ENCODE results near the gene SLC2A10.

The SLC2A10 gene

DNA sequence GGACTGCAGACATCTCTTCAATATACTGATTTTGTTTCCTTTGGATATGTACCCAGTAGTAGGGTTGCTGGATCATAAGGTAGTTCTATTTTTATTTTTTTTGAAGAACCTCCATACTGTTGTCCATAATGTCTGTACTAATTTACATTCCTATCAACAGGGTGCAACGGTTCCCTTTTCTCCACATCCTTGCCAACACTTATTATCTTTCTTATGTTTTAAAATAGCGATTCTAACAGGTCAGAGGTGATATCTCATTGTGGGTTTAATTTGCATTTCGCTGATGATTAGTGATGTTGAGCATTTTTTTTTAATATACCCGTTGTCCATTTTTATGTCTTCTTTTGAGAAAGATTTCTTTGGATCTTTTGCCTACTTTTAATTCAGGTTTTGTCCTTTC is 18.3 kb upstream of the SLC2A10 start:
- Mint-ChIP-seq H3K4me1 (peaks cover 34% of the 10 kb centered on the region), H3K4me3 (no peak overlapping the region), H3K27me3 (no peaks in the 10 kb centered on the region), H3K27ac (no peak overlapping the region), H3K36me3 (peaks cover 2% of the 10 kb centered on the region), H3K9me3 (no peaks in the 10 kb centered on the region)

DNA sequence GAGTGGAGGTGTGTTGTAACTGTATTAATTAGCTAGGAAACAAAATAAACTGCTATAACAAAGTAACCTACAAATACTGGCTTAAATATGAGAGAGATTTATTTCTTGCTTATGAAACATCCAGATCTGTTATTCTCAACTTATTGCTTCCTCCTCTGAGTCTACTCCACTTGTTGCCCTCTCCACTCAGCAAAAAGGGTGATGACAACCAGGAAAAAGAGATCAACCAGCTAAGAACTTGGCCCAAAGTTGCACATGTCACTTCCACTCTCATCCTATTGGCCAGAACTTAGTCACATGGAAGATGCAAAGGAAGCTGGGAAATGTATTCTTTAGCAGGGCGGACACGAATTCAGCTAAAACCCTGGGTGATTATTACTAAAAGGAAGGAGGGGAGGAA is 15.0 kb upstream of the SLC2A10 start:
- Mint-ChIP-seq H3K27me3 (peaks cover 6% of the 10 kb centered on the region), H3K9me3 (no peaks in the 10 kb centered on the region), H3K27ac (no peak overlapping the region), H3K4me3 (no peak overlapping the region), H3K4me1 (peaks cover 13% of the 10 kb centered on the region), H3K36me3 (no peaks in the 10 kb centered on the region)

DNA sequence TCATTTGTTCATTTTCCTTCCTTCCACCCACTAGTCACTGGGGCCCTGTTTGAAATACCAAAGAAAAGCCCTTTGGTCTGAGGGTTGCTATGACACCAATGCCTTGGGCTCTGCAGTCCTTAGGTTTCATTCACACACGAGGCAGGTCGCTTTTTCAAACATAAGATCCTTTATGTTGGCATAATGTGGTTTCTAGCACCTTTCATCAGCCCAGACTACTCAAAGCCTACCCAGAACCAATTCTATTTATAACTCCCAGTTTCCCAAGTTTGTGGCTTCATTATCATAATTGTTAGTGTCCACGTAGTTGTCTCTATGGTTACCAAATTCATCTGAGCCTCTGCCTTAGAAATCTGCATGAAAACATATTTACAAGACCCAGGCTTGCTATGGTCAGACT is 13.6 kb upstream of the SLC2A10 start:
- H3K36me3 Mint-ChIP-seq = no peaks in the 10 kb centered on the region
- peaks cover 13% of the 10 kb centered on the region for H3K27me3 Mint-ChIP-seq
- no peaks in the 10 kb centered on the region for H3K9me3 Mint-ChIP-seq
- peaks cover 6% of the 10 kb centered on the region for H3K4me1 Mint-ChIP-seq
- no peak overlapping the region for H3K4me3 Mint-ChIP-seq
- H3K27ac Mint-ChIP-seq = no peak overlapping the region

DNA sequence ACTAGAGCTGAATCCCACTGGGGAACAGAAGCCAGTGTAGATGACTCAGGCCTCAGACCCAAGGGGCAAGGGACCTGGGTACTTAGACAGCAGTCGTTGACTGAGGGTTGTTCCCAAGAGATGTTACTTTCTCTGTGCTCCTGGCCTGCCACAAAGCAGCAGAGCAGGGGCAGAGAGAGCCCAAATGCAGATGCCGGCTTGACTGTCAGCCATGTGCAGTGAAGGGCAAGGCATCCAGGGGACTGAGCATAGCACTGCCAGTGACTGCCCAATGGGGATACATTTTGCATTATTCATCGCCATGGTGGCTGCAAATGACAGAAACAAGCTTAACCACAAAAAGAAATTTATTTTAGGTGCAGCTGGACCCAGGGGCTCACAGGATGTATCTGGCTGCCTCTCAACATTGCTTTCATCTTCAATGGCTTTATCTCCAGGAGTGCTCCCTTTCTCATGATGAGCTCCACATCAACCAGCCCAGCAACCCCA is 12.6 kb upstream of the SLC2A10 start:
- Mint-ChIP-seq H3K27ac (no peak overlapping the region), H3K36me3 (no peaks in the 10 kb centered on the region), H3K27me3 (peaks cover 14% of the 10 kb centered on the region), H3K4me3 (no peak overlapping the region), H3K9me3 (no peaks in the 10 kb centered on the region), H3K4me1 (peaks cover 6% of the 10 kb centered on the region)

DNA sequence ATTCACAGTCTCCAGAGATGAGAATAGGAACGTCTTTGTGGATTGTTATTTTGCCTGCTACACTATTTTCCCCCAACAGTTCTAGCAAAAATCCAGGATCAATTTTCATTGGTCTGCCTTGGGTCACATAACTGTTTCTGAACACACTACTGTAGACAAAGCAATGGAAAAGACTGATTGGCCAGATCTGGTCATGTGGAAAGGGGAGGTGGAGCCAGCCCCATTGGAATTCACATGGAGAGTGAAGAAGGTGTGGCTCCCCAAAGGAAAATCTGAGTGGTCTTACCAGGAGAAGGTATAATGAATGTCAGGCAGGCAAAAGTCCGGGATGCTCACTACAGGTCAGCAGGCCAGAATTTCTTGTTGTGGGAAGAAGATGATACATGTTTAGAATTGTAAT is 10.7 kb upstream of the SLC2A10 start:
- Mint-ChIP-seq H3K9me3 (no peaks in the 10 kb centered on the region), H3K27ac (no peak overlapping the region), H3K27me3 (peaks cover 16% of the 10 kb centered on the region), H3K4me3 (no peak overlapping the region), H3K36me3 (no peaks in the 10 kb centered on the region), H3K4me1 (peaks cover 6% of the 10 kb centered on the region)

DNA sequence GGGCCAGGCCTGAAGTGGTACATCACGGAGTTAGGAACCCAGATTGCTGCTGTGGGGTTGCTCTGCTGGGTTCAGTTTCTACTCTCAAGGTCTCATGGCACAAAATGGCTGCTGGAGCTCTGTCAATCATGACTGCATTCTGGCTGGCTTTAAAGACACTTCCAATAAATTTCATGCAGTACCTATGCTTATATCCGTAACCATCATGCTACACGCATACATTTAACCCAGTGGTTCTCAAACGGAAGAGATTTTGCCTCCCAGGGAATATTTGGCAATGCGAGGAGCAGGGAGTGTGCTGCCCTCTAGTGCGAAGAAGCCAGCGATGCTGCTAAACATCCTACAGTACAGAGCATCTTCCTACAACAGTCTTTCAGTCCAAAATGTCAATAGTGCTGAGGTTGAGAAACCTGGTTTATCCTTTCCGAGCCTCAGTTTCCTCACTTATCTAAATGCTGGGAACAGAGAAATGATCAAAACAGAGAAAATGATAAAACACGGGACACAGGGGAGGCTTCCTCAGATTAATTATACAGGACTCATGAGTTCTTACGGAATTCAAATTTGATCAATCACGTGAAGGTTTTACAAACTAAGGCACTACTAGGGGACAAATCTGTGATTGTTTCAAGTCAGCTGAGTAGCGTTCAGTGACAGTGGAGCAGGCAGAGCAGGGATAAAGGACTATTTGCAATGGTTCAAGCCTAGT is 9.6 kb upstream of the SLC2A10 start:
- no peaks in the 10 kb centered on the region for H3K36me3 Mint-ChIP-seq
- H3K4me3 Mint-ChIP-seq = no peak overlapping the region
- peaks cover under 1% of the 10 kb centered on the region for H3K4me1 Mint-ChIP-seq
- no peak overlapping the region for H3K27ac Mint-ChIP-seq
- peaks cover 21% of the 10 kb centered on the region for H3K27me3 Mint-ChIP-seq
- no peaks in the 10 kb centered on the region for H3K9me3 Mint-ChIP-seq

DNA sequence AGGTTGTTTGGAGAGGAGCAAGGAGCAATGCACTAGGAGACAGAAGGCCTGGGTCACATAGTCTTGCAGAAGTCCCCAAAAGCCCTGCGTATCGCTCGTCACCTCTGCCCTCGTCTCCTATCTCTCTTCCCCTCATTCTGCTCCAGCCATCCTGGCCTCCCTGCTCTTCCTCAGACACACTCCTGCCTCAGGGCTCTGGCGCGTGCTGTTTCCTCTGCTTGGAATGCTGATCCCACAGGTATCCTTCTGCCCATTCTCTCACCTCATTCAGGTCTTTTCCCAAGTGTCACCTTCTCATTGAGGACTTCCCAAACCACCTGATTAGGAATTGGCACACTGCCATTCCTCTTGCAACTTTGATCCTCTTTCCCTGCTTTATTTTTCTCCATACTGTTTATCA is 9.0 kb upstream of the SLC2A10 start:
- H3K4me1 Mint-ChIP-seq = no peaks in the 10 kb centered on the region
- H3K36me3 Mint-ChIP-seq = no peaks in the 10 kb centered on the region
- no peaks in the 10 kb centered on the region for H3K9me3 Mint-ChIP-seq
- no peak overlapping the region for H3K4me3 Mint-ChIP-seq
- peaks cover 22% of the 10 kb centered on the region for H3K27me3 Mint-ChIP-seq
- H3K27ac Mint-ChIP-seq = no peak overlapping the region

DNA sequence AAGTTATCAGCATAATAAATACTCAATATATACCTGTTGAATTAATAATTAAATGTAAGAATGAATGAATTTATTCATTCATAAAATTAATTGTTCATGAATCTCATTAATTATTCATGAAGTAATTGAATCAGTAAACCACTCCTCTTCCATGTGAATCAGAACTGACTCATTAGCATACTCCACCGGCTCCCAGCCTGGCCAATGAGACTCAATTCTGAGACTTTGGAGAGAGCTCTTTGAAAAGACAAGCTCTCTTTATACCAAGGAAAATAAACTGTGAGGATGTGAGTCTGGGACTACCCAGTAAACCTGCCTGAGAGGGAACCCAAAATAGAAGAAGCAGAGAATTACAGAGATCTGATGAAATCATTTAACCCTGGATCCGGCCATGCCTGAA is 8.4 kb upstream of the SLC2A10 start:
- H3K36me3 Mint-ChIP-seq = no peaks in the 10 kb centered on the region
- H3K9me3 Mint-ChIP-seq = no peaks in the 10 kb centered on the region

DNA sequence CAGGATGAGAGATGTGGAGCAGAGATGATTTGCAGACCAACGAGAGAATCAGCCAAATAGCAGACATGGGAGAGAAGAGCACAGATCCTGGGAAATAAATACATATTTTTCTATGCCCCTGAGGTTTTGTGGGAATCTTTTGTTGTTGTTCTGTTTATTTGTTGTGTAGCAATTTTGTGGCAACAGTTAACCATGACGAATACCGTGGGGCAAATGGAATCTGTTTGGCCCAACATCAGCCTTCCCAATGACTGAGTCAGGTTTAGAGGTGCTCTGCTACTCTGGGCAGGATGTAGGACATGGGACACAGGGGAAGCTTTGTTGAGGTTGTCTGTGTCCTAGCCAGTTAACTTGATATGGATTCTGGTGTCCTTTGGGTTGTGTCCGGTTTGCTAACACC is 7.9 kb upstream of the SLC2A10 start:
- Mint-ChIP-seq H3K4me3 (no peak overlapping the region), H3K27ac (no peak overlapping the region)

More for the DNA sequence above, 8.4 kb upstream of the SLC2A10 start:
- Mint-ChIP-seq H3K27ac (no peak overlapping the region), H3K4me1 (no peaks in the 10 kb centered on the region), H3K4me3 (no peak overlapping the region), H3K27me3 (peaks cover 23% of the 10 kb centered on the region)

DNA sequence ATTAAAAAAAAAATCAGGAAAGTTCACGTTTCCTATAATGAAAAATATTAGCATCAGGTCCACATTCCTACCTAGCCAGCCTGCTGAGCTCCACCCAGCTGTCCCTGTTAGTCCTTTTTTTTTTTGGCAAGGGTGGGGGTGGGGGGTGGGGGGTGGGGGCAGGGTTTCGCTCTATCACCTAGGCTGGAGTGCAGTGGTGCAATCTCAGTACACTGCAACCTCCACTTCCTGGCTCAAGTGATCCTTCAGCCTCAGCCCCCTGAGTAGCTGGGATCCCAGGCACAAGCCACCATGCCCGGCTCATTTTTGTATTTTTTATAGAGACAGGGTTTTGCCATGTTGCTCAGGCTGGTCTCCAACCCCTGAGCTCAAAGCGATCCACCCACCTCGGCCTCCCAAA is 7.5 kb upstream of the SLC2A10 start:
- H3K36me3 Mint-ChIP-seq = no peaks in the 10 kb centered on the region
- no peaks in the 10 kb centered on the region for H3K9me3 Mint-ChIP-seq
- no peak overlapping the region for H3K27ac Mint-ChIP-seq
- H3K4me3 Mint-ChIP-seq = no peak overlapping the region
- H3K27me3 Mint-ChIP-seq = peaks cover 27% of the 10 kb centered on the region
- no peaks in the 10 kb centered on the region for H3K4me1 Mint-ChIP-seq

More for the DNA sequence above, 7.9 kb upstream of the SLC2A10 start:
- Mint-ChIP-seq H3K27me3 (peaks cover 24% of the 10 kb centered on the region), H3K9me3 (no peaks in the 10 kb centered on the region), H3K36me3 (no peaks in the 10 kb centered on the region), H3K4me1 (no peaks in the 10 kb centered on the region)

DNA sequence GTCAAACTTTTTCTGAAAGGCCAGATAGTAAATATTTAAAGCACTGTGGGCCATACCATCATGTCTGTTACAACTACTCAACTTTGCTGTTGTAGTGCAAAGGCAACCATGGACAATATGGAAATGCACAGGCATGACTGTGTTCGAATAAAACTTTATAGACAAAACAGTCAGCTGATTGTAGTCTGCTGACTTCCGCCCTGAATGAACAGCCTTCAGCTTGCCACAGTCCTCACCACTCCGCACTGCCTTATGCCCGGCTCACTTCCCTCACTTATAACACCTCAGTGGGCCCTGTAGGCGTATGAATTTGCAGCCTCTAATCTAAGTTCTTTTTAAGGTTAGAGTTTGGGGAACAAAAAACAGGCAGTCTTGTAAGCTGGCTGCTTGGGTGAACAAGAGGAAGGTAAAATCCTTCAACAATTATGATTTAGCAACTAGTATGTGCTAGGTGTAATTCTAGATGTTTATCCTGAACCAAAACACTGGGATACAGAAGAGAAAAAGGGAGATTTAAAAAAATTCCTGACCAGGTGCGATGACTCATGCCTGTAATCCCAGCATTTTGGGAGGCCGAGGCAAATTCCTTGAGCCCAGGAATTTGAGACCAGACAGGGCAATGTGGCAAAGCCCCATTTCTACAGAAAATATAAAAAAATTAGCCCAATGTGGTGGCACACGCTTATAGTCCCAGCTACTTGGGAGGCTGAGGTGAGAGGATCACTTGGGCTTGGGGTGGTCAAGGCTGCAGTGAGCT is 6.8 kb upstream of the SLC2A10 start:
- Mint-ChIP-seq H3K4me3 (no peak overlapping the region), H3K27me3 (peaks cover 29% of the 10 kb centered on the region), H3K27ac (no peak overlapping the region), H3K4me1 (no peaks in the 10 kb centered on the region), H3K9me3 (no peaks in the 10 kb centered on the region), H3K36me3 (no peaks in the 10 kb centered on the region)

DNA sequence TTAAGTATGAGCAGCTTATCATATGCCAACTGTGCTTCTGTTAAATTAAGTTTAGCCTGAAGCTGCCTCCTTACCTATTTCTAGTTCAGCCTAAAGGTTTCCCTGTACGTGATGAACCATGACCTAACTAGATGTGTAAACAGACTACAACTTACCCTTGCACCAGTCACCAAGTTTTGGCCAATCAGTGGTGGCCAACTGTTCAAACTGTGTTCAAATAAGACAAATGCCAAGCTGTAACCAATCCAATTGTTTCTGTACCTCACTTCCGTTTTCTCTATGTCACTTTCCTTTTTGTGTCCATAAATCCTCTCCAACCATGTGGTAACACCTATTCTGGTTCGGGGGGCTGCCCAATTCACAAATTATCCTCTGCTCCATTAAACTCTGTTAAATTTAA is 6.0 kb upstream of the SLC2A10 start:
- H3K36me3 Mint-ChIP-seq = no peaks in the 10 kb centered on the region
- no peaks in the 10 kb centered on the region for H3K9me3 Mint-ChIP-seq
- no peaks in the 10 kb centered on the region for H3K4me1 Mint-ChIP-seq
- no peak overlapping the region for H3K4me3 Mint-ChIP-seq
- H3K27me3 Mint-ChIP-seq = peaks cover 29% of the 10 kb centered on the region
- H3K27ac Mint-ChIP-seq = no peak overlapping the region

DNA sequence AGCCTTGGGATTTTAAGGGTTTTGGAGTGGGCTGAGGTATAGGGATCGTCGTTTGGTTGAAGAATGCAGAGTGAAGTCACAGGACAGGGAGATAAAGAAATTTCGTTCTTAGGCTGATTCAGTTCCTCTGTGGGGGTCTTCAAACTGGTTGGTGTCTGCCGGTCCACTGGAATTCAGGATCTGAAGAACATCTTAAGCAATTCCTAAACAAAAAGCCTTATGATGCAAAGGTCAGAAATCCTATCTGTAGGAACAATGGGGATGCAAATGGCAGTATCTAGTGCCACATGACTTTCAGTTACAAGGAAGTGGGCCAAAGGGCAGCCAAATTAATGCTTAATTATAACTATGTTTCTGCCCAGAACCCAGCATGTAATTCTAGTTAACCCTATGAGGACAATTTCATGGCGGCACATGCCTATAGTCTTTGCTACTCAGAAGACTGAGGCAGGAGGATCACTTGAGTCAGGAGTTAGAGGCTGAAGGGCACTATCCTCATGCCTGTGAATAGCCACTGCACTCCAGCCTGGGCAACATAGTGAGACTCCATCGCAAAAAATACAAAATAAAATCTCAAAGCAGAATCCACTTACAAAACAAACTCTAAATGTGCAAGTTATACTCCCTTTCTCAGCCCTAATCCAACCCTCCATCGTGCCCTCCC is 4.6 kb upstream of the SLC2A10 start:
- H3K27ac Mint-ChIP-seq = no peak overlapping the region
- H3K4me3 Mint-ChIP-seq = no peak overlapping the region
- peaks cover 30% of the 10 kb centered on the region for H3K27me3 Mint-ChIP-seq
- H3K9me3 Mint-ChIP-seq = no peaks in the 10 kb centered on the region
- H3K4me1 Mint-ChIP-seq = peaks cover 6% of the 10 kb centered on the region
- no peaks in the 10 kb centered on the region for H3K36me3 Mint-ChIP-seq

DNA sequence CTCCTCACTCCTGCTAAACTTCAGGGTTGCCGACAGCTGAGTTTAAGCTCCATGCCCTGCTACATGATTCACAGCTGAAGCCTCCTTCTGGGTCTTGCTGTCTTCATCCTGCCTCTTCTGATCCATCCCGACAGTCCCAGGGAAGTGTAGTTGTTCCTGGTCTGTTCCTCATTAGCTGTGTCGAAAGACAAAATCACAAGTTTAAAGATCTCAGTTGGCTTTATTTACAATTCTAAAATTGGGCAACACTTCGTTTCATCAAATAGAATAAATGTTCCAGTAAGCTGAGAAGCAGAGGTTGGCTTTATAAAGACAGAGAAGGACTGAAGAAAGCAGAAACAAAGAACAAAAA is 4.1 kb upstream of the SLC2A10 start:
- Mint-ChIP-seq H3K36me3 (no peaks in the 10 kb centered on the region), H3K4me1 (peaks cover 11% of the 10 kb centered on the region), H3K4me3 (no peak overlapping the region), H3K9me3 (no peaks in the 10 kb centered on the region), H3K27ac (no peak overlapping the region), H3K27me3 (peaks cover 34% of the 10 kb centered on the region)

DNA sequence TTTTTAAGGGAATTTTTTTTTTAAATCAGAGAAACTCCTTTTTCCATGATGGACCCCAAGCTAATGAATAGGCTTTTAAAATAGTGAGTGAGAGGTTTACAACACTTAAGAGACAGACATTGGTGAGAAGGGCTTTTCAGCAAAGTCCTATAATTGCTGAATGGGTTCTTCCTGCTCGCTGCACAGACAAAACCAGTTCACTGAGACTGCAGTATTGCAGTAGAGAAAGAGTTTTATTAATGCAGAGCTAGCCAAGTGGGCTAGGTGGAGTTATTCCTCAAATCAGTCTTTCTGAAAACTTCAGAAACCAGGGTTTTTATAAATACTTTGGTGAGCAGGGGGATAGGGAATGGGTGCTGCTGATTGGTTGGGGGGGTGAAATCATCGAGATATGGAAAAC is 3.2 kb upstream of the SLC2A10 start:
- Mint-ChIP-seq H3K27me3 (peaks cover 35% of the 10 kb centered on the region), H3K27ac (no peak overlapping the region), H3K4me1 (peaks cover 11% of the 10 kb centered on the region), H3K36me3 (no peaks in the 10 kb centered on the region), H3K9me3 (no peaks in the 10 kb centered on the region), H3K4me3 (no peak overlapping the region)

All from activated naive CD4-positive, alpha-beta T cell treated with anti-CD3 and anti-CD28 coated beads, Interleukin-2, amount 50 U/mL, for 24 hours (primary cell).